Fibroblast of lung (primary cell): ENCODE results near the gene ZIC1. TPM values are rescaled to one million over a fixed set of nuclear protein-coding genes. Genes with fewer than 3 reads are reported as not detected.

Experiments
- DNase-seq, 2 donors: peaks; one replicate each; pipeline versions ENCODE4 v3.0.0 to v3.0.0-alpha.2; 2010; ENCODE audit warnings: low read depth in 2 of 2
- H2AFZ ChIP-seq: 2 replicates; pipeline ENCODE4 v1.5.1; 2012; ENCODE audit warnings: low read length, control low read depth, inconsistent platforms
- H3K27ac ChIP-seq: 2 replicates; pipeline ENCODE4 v1.5.1; 2011; ENCODE audit warnings: low read length, control low read depth; ENCODE audit not compliant: insufficient read depth
- H3K27me3 ChIP-seq: 2 replicates; pipeline ENCODE4 v1.5.1; 2011; ENCODE audit warnings: mild to moderate bottlenecking, low read length; ENCODE audit not compliant: control insufficient read depth, insufficient read depth
- H3K36me3 ChIP-seq: 2 replicates; pipeline ENCODE4 v1.5.1; 2011; ENCODE audit warnings: low read length; ENCODE audit not compliant: control insufficient read depth, insufficient read depth
- H3K4me1 ChIP-seq: 2 replicates; pipeline ENCODE4 v1.5.1; 2011; ENCODE audit warnings: low read length; ENCODE audit not compliant: control insufficient read depth, insufficient read depth; ENCODE audit errors: extremely low read depth
- H3K4me2 ChIP-seq: 2 replicates; pipeline ENCODE4 v1.5.1; 2011; ENCODE audit warnings: low read length, control low read depth; ENCODE audit not compliant: insufficient read depth; ENCODE audit errors: extremely low read depth
- H3K4me3 ChIP-seq, 4 experiments: fragments of 200-600 bp in 1 of 4; sonication (generic) in 1 of 4; replicated peaks in 1 of 4; 2 replicates each; pipeline ENCODE4 v1.5.1; 2011 to 2016; ENCODE audit warnings: low read length in 4 of 4, low read depth in 3 of 4, mild to moderate bottlenecking in 3 of 4, control low read depth in 2 of 4, inconsistent platforms in 1 of 4, mixed read lengths in 1 of 4; ENCODE audit not compliant: insufficient read depth in 1 of 4; ENCODE audit errors: control extremely low read depth in 1 of 4
- H3K79me2 ChIP-seq: 2 replicates; pipeline ENCODE4 v1.5.1; 2012; ENCODE audit warnings: mild to moderate bottlenecking, low read length, inconsistent platforms; ENCODE audit not compliant: control insufficient read depth, insufficient read depth
- H3K9ac ChIP-seq: 2 replicates; pipeline ENCODE4 v1.5.1; 2011; ENCODE audit warnings: mild to moderate bottlenecking, low read length, control low read depth; ENCODE audit not compliant: insufficient read depth
- H3K9me3 ChIP-seq: 2 replicates; pipeline ENCODE4 v1.5.1; 2012; ENCODE audit warnings: low read depth, low read length; ENCODE audit not compliant: control insufficient read depth, insufficient read depth
- H4K20me1 ChIP-seq: 2 replicates; pipeline ENCODE4 v1.5.1; 2011; ENCODE audit warnings: low read length; ENCODE audit not compliant: control insufficient read depth, insufficient read depth; ENCODE audit errors: extremely low read depth
- CTCF ChIP-seq, 2 donors: IDR thresholded peaks in 1 of 2; conservative IDR thresholded peaks in 1 of 2; 1 replicate in 1 of 2; 2 replicates in 1 of 2; pipeline ENCODE4 v1.5.1; 2011 to 2012; ENCODE audit warnings: low read length in 2 of 2, control low read depth in 1 of 2, inconsistent platforms in 1 of 2, low read depth in 1 of 2, mild to moderate bottlenecking in 1 of 2
- EZH2 ChIP-seq: IDR thresholded peaks from 2 replicates; pipeline ENCODE4 v1.5.1; 2012; ENCODE audit warnings: low read length, control low read depth, mild to moderate bottlenecking; ENCODE audit errors: missing control alignments
- polyA plus RNA-seq, 2 donors: library from polyadenylated mRNA; depleted of rRNA in 1 of 2; stranded (reverse) in 1 of 2; unstranded in 1 of 2; fragments of >200 nt; gene quantifications; 2 replicates each; pipeline ENCODE4 v1.2.1, GENCODE V29; 2011 to 2012; ENCODE audit warnings: missing spikeins in 1 of 2
- total RNA-seq: library from RNA; depleted of rRNA; stranded (reverse); fragments of >200 nt; gene quantifications from 2 replicates; pipeline ENCODE4 v1.2.1, GENCODE V29; 2014

Gene ZIC1
- total and polyA plus RNA-seq, 2 donors (not counting 1 experiment from before 2014, with no cell fraction given): 0.11 TPM; not detected in 1

GRCh38 chr3:147389717-147390116 is 19.4 kb upstream of the ZIC1 start:
- no peaks in the 10 kb centered on the region for H3K4me1 ChIP-seq
- H4K20me1 ChIP-seq: no peaks in the 10 kb centered on the region
- H3K4me2 ChIP-seq: no peak overlapping the region
- TF ChIP-seq CTCF (conservative IDR thresholded peaks at IDR 0.05 in 1 of 2, IDR thresholded peaks at IDR 0.05 in 1 of 2; ENCODE audit: low read depth in 1 of 2, low read length in 2 of 2) (no peak), EZH2 (no peak)
- no peaks in the 10 kb centered on the region for H3K9me3 ChIP-seq
- H3K79me2 ChIP-seq: no peaks in the 10 kb centered on the region
- no peak overlapping the region for H3K4me3 ChIP-seq
- no peak overlapping the region for H2AFZ ChIP-seq
- no peak for DNase-seq
- H3K9ac ChIP-seq: no peak overlapping the region
- H3K36me3 ChIP-seq: no peaks in the 10 kb centered on the region
- peaks cover 85% of the 10 kb centered on the region for H3K27me3 ChIP-seq
- no peak overlapping the region for H3K27ac ChIP-seq

DNA sequence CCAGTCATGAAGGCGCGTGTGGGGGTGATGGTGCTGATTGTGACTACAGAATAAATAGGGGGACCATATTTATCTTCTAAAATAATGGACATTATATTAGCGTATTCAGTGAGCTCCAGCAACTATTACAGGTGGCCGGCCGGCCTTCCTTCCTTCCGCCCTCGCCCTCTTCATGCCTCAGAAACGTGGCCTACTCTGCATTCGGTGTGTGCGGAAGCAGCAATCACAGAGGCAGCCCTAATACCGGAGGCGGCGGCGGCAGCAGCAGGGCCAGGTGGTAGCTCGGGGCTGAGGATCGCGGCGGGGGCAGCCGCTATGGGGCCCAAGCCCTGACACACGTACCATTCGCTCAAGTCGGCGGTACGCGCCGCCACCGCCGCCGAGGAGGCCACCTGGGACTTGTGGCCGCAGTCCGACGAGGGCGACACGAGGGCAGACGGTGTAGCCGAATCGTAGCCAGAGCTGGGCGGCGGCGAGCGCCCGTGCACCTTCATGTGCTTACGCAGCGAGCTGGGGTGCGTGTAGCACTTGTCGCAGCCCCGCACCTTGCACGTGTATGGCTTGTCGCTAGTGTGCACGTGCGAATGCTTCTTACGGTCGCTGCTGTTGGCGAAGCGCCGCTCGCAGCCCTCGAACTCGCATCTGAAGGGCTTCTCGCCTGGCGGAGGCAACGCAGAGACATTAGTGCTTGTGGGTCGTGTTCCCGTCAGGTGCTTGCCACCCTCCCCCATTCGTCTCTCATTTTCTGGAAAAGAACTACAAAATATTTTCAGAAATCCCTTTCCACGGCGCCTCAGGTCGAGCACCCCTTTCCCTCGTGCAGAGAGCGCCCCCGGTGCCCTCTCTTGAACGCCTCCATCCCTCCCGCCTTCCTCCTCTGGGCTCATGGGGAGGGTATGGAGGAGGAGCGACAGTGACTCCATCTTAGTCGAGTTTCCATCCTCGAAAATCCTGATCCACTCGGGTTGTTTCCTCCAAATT is 18.3 kb upstream of the ZIC1 start:
- H3K9ac ChIP-seq: no peak overlapping the region
- H2AFZ ChIP-seq: no peak overlapping the region
- H4K20me1 ChIP-seq: no peaks in the 10 kb centered on the region
- H3K4me2 ChIP-seq: no peak overlapping the region
- peaks cover 85% of the 10 kb centered on the region for H3K27me3 ChIP-seq
- DNase-seq: no peak
- no peak overlapping the region for H3K4me3 ChIP-seq
- H3K27ac ChIP-seq: no peak overlapping the region
- TF ChIP-seq CTCF (conservative IDR thresholded peaks at IDR 0.05 in 1 of 2, IDR thresholded peaks at IDR 0.05 in 1 of 2; ENCODE audit: low read depth in 1 of 2, low read length in 2 of 2) (no peak), EZH2 (peak; percentile 96)
- H3K36me3 ChIP-seq: no peaks in the 10 kb centered on the region
- H3K9me3 ChIP-seq: no peaks in the 10 kb centered on the region
- no peaks in the 10 kb centered on the region for H3K79me2 ChIP-seq
- no peaks in the 10 kb centered on the region for H3K4me1 ChIP-seq

DNA sequence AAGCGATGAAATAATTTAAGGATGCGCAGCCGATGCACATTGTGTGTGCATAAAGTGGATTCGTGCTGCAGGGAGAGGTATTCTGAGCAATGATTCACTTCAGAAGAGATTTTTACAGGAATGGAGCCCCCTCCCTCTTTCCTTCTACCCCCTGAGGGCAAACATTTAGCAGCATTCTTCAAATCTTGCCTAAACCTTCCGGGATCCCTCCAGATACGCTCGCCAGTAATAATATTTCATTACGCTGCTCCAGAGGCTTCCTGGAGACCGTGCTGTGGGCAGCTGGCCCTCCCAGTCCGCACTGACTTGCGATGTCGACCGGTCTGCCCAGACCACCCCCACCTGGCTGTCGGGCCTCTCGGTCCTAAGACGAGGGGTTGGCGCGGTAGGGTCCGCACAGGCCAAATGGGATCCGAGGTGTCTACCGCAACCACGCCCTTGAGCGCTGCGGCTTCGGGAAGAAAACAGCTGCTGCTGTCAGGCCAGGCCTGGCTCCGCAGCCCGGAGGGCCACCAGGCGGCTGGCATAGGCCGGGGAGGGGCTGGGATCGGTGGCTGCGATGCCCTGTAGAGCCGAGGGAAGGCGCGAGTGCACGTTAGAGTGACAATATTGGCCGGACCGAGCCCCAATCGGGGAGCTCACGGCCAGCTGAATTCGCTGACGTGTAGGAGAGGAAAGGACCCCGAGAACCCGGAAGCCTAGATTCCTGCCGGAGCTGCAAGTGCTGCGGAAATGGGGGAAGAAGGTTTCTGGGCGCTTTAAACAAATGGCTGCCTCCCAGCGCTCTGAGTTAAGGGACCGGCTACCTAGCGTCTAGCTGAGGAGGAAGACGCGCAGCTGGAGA is 17.2 kb upstream of the ZIC1 start:
- Histone ChIP-seq H3K4me2 (peak overlapping the region; percentile 59), H3K4me1 (no peaks in the 10 kb centered on the region), H3K27ac (no peak overlapping the region), H3K4me3 (peak overlapping the region; percentile 1 to 42 (median 24)), H3K36me3 (no peaks in the 10 kb centered on the region), H3K79me2 (no peaks in the 10 kb centered on the region), H4K20me1 (no peaks in the 10 kb centered on the region), H3K9me3 (no peaks in the 10 kb centered on the region), H2AFZ (no peak overlapping the region), H3K9ac (no peak overlapping the region), H3K27me3 (peaks cover 89% of the 10 kb centered on the region)
- DNase-seq: peak in 1 of 2 donors; percentile 53
- TF ChIP-seq EZH2 (peak; percentile 30), CTCF (conservative IDR thresholded peaks at IDR 0.05 in 1 of 2, IDR thresholded peaks at IDR 0.05 in 1 of 2; ENCODE audit: low read depth in 1 of 2, low read length in 2 of 2) (peak in 1 of 2 donors; percentile 8)
